ENCODE measurements around the gene FREY1. TPM values are rescaled to one million over a fixed set of nuclear protein-coding genes. Genes with fewer than 3 reads are reported as not detected.

Gene FREY1
- total and polyA plus RNA-seq, 2 of the 8 experiments (the other 6 are each of a cell fraction or from before 2014, with no cell fraction given), result 0.32 to 1.1 TPM

DNA sequence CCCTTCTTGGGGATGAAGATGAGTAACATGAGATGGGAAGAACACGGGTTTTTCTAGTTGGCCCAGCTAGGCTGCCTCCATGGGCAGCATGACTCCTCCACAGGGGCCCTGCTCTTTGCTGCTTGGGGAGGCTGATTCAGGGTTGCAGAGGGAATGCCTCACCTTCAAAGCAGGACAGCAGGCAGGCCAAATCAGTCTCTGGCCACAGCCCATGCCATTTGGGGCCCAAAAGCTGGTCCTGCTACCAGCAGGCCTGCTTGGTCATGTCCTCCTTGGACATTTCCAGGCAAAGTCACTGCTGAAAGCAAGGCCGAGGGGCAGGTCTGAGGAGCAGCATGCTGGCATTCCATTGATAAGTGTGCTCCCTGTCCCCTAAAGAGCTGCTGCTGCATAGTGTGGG lies 35.4 kb downstream of the FREY1 start:
- H2BK15ac ChIP-seq (ENCODE audit: low read length), result no peak overlapping the region
- 92% methylated on average over 2 of the region's 2 CpGs; no CpG with 5 or more reads in 1 of the 2 experiments for WGBS, 2 experiments (ENCODE audit: extremely low coverage in 1 of 2, insufficient coverage in 1 of 2, insufficient read length in 1 of 2, insufficient replicate concordance in 2 of 2, low coverage in 1 of 2, low lambda C conversion rate in 2 of 2, missing lambda C conversion rate in 1 of 2)
- CTCF ChIA-PET (ENCODE audit: partially characterized antibody), result interaction anchor here (0.9 to 6.3 kb wide), 19 partner anchors 11 to 362 kb away, joined by 3 to 90 read pairs (median 10); partner anchors contain the start of gene PEX16
- no peak overlapping the region for H4K91ac ChIP-seq (replicated peaks; ENCODE audit: insufficient read length, low read length)
- H2BK5ac ChIP-seq (ENCODE audit: low read depth, low read length), result no peak overlapping the region
- H3K4ac ChIP-seq (replicated peaks; ENCODE audit: insufficient read length, low read depth, low read length), result no peak overlapping the region
- no peak overlapping the region for H4K5ac ChIP-seq (ENCODE audit: insufficient read length, low read depth, low read length)
- H3K27ac ChIP-seq (ENCODE audit: low read depth, low read length), result no peak overlapping the region
- H3K4me2 ChIP-seq (ENCODE audit: insufficient read depth in 1 of 2, low read depth in 2 of 2, low read length in 2 of 2), result no peak overlapping the region
- H3K9ac ChIP-seq (replicated peaks in 1 of 4; ENCODE audit: extremely low read depth in 1 of 4, low read depth in 3 of 4, low read length in 3 of 4), result no peak overlapping the region
- H3K56ac ChIP-seq (replicated peaks; ENCODE audit: insufficient read length, low read depth, low read length), result no peak overlapping the region
- FAIRE-seq (no peak), DNase-seq (ENCODE audit: low read depth in 1 of 2, low spot score in 2 of 2) (no peak)
- TF ChIP-seq JUND (IDR thresholded peaks at IDR 0.05; ENCODE audit: low read length) (no peak), SUZ12 (IDR thresholded peaks at IDR 0.05; ENCODE audit: low read length) (no peak), SIX5 (IDR thresholded peaks at IDR 0.05; ENCODE audit: low read depth, low read length) (no peak), EP300 (IDR thresholded peaks at IDR 0.05; ENCODE audit: borderline replicate concordance in 1 of 2, low read depth in 2 of 2, low read length in 2 of 2) (no peak), TEAD4 (IDR thresholded peaks at IDR 0.05; ENCODE audit: low read depth, low read length) (no peak), EGR1 (IDR thresholded peaks at IDR 0.05; ENCODE audit: borderline replicate concordance, low read depth, low read length) (no peak), SP4 (IDR thresholded peaks at IDR 0.05; ENCODE audit: low read length) (no peak)
- H2AFZ ChIP-seq (ENCODE audit: low read length), result no peak overlapping the region
- H2BK120ac ChIP-seq (replicated peaks; ENCODE audit: low read depth, low read length), result no peak overlapping the region
- no peak overlapping the region for H3K23ac ChIP-seq (ENCODE audit: insufficient read length)
- H2BK12ac ChIP-seq (ENCODE audit: low read depth, low read length), result no peak overlapping the region
- peaks cover 5 to 15% (median 10%) of the 10 kb centered on the region in 4 experiments; a peak in 5 of 8 replicates for H3K36me3 ChIP-seq (ENCODE audit: control insufficient read depth in 2 of 4, insufficient read depth in 4 of 4, low read length in 3 of 4)
- no peaks in the 10 kb centered on the region for H3K23me2 ChIP-seq (ENCODE audit: low read depth, low read length)
- H3K27me3 ChIP-seq (replicated peaks in 1 of 4; ENCODE audit: control insufficient read depth in 3 of 4, extremely low read depth in 1 of 4, insufficient read depth in 3 of 4, low read length in 3 of 4), result no peaks in the 10 kb centered on the region
- H2BK20ac ChIP-seq (ENCODE audit: low read length), result no peak overlapping the region
- POLR2A ChIA-PET (ENCODE audit: partially characterized antibody), result interaction anchor here (1.0 to 2.5 kb wide), 3 partner anchors 9 to 63 kb away, joined by 3 to 9 read pairs (median 6); partner anchors contain the start of gene LARGE2
- H3K79me1 ChIP-seq (ENCODE audit: low read depth, low read length), result no peaks in the 10 kb centered on the region; the same call in 1 of the 2 replicates
- H3K14ac ChIP-seq (ENCODE audit: insufficient read length), result no peak overlapping the region
- H3K4me1 ChIP-seq (replicated peaks in 1 of 4; ENCODE audit: control insufficient read depth in 3 of 4, insufficient read depth in 4 of 4, low read length in 3 of 4), result peaks cover 8 to 13% (median 12%) of the 10 kb centered on the region in 4 experiments; a peak in 6 of 7 replicates
- no peak overlapping the region for H4K8ac ChIP-seq (ENCODE audit: extremely low read depth, insufficient read depth, low read length)
- H2AK5ac ChIP-seq (ENCODE audit: low read depth, low read length), result no peak overlapping the region
- no peaks in the 10 kb centered on the region for H3K79me2 ChIP-seq (ENCODE audit: control insufficient read depth in 1 of 2, insufficient read depth in 2 of 2, low read length in 2 of 2)
- H3K9me3 ChIP-seq (ENCODE audit: insufficient read depth in 2 of 2, low read depth in 1 of 2, low read length in 1 of 2), result no peaks in the 10 kb centered on the region
- H3K4me3 ChIP-seq (ENCODE audit: extremely low read depth in 1 of 4, insufficient read depth in 2 of 4, low read depth in 3 of 4, low read length in 4 of 4), result no peak overlapping the region
- H3K18ac ChIP-seq (ENCODE audit: extremely low read depth, low read length), result no peak overlapping the region
- H4K20me1 ChIP-seq (replicated peaks in 1 of 2; ENCODE audit: control insufficient read depth in 1 of 2, insufficient read depth in 2 of 2, low read length in 2 of 2), result peaks cover 0 to 2% of the 10 kb centered on the region in 2 experiments
